Activated naive CD8-positive, alpha-beta T cell treated with anti-CD3 and anti-CD28 coated beads for 36 hours (primary cell): ENCODE data around the gene HOXC6. TPM values are rescaled to one million over a fixed set of nuclear protein-coding genes. Genes with fewer than 3 reads are reported as not detected.

ENCODE experiments used
- DNase-seq: peaks from one replicate; pipeline ENCODE4 v3.0.0; 2021
- H3K27ac Mint-ChIP-seq: one replicate; pipeline ENCODE4 v1.8.0; 2022; ENCODE audit warnings: mild to moderate bottlenecking, moderate library complexity, mixed read lengths
- H3K27me3 Mint-ChIP-seq: one replicate; pipeline ENCODE4 v1.8.0; 2022; ENCODE audit warnings: mild to moderate bottlenecking, mixed read lengths
- H3K36me3 Mint-ChIP-seq: one replicate; pipeline ENCODE4 v1.8.0; 2021; ENCODE audit warnings: mild to moderate bottlenecking, mixed read lengths
- H3K4me1 Mint-ChIP-seq: one replicate; pipeline ENCODE4 v1.8.0; 2021; ENCODE audit warnings: mixed read lengths
- H3K4me3 Mint-ChIP-seq: one replicate; pipeline ENCODE4 v1.8.0; 2022; ENCODE audit warnings: mild to moderate bottlenecking, moderate library complexity, mixed read lengths
- H3K9me3 Mint-ChIP-seq: one replicate; pipeline ENCODE4 v1.8.0; 2022; ENCODE audit warnings: mixed read lengths
- total RNA-seq, 2 experiments: library from RNA; stranded (reverse); gene quantifications; one replicate each; pipeline ENCODE4 v1.2.3, GENCODE V29; 2021

HOXC6 gene
- total RNA-seq, 2 experiments from 2014 or later: not detected

DNA sequence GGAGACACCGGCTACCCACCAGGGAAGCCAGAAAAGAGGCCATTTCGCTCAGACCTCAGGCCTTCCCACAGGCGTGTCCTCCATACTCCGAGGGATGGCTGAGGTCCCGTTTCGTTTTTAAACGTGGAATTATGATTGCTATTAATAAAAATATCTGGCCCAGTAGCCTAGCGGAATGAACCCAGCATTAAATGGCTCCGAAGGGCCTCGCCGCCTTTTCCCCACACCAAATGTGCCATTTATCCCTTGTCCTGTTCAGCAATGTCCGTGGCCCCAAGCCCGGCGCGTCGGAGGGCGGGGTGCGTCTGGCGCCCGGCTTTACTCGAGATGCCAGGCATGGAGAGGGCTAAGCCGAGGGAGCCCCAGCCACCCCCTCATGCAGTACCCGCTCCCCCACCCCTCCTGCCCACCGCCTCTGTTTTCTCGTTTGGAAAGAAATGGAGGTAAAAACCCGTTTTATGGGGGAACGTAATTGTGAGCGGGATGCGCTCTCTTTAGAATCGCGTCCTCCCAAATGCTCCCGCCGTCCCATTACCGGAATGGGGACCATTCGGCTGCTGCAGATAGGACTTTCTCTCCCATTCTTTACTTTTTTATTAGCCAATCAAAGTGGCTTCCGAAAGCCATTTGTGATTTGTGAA, 13.7 kb upstream of the HOXC6 start:
- Mint-ChIP-seq H3K4me3 (no peak overlapping the region), H3K36me3 (peaks cover 2% of the 10 kb centered on the region), H3K9me3 (no peaks in the 10 kb centered on the region), H3K4me1 (peaks cover 25% of the 10 kb centered on the region), H3K27me3 (peaks cover 94% of the 10 kb centered on the region), H3K27ac (no peak overlapping the region)
- DNase-seq: no peak

DNA sequence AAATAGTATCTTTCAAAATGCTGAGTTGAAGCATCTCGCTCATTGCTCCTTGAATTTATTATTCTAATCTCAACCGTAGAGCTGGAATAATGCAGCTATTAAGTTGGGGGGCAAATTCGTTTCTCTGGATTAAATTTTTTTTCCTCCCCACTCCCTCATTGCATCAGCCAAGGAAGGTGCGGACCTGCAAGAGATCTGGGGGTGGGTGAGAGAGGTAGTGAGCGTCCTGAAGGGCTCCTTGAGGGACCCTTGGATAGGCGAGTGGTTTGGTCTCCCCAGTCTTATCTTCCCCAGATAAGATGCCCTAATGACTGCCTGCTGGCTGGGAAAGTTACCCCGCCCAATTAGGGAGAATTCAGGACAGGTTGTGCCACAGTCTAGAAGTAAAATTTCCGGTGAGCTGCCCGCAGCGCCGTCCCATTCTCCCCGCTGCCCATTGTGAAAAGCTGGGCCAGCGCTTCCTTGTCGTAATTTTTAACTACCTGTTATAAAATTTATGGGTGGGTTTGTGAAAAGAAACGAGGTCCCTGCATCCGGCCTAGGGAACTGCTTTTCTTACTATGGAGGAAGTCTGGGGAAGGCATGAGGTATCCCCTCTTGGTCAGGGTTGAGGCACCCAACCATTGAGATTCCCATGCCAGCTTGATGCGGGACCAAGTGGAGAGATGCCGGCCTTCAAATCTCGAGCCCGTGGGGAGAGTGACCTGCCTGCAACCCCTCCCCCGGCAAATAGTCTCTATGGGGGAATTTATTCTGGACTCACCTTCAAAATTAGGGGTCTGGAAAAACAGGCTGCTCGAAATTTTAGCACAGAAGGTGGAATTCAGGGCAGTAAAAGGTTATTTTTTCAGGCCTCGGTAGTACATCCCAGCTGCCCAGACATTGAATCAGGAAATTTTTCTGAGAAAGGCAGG, 13.0 kb upstream of the HOXC6 start:
- DNase-seq: no peak
- H3K36me3 Mint-ChIP-seq: peaks cover 2% of the 10 kb centered on the region
- no peak overlapping the region for H3K4me3 Mint-ChIP-seq
- H3K27ac Mint-ChIP-seq: no peak overlapping the region
- H3K27me3 Mint-ChIP-seq: peaks cover 93% of the 10 kb centered on the region
- no peaks in the 10 kb centered on the region for H3K9me3 Mint-ChIP-seq
- peaks cover 25% of the 10 kb centered on the region for H3K4me1 Mint-ChIP-seq

DNA sequence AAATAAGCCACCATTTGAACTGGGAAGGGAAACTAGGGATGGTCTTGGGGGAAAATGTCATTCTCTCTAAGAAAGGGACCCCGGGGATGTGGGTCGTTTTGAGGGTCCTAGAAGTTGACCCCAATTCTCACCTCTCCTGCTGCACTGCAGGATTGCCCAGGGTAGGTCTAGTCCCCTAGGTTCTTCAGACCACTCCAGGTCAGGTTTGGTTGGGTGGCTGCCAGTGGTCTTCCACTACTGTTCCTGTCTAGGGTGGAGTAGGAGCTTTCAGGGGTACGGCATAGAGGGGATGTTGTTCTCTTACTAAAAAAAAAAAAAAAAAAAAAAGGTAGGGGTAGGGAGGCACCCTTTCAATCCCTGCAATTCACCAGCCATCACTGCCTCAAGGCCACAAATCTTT, 12.2 kb upstream of the HOXC6 start:
- no peak overlapping the region for H3K27ac Mint-ChIP-seq
- no peak overlapping the region for H3K4me3 Mint-ChIP-seq
- H3K4me1 Mint-ChIP-seq: peaks cover 20% of the 10 kb centered on the region
- no peak for DNase-seq
- H3K9me3 Mint-ChIP-seq: no peaks in the 10 kb centered on the region
- H3K36me3 Mint-ChIP-seq: peaks cover 2% of the 10 kb centered on the region
- peaks cover 90% of the 10 kb centered on the region for H3K27me3 Mint-ChIP-seq

DNA sequence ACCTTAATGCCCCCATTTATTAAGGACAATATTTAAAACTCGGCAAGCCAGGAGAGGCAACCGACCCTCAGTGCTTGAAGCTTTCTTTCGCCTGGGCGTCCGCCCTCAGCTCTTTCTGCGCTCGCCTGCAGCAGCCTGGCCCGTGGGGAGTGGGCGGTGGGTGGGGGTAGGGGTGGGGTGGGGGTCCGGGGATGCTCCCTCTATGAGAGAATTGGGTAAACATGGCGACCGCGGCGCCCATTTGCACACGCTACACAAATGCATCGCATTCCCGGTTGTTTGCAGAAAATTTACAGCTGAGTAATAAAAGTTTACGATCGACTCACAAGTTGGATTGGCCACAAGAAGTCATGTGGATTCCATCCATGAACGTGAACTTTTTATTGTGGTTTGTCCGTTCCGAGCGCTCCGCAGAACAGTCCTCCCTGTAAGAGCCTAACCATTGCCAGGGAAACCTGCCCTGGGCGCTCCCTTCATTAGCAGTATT, 11.7 kb upstream of the HOXC6 start:
- Mint-ChIP-seq H3K27me3 (peaks cover 90% of the 10 kb centered on the region), H3K4me1 (peaks cover 21% of the 10 kb centered on the region), H3K27ac (no peak overlapping the region), H3K9me3 (no peaks in the 10 kb centered on the region), H3K4me3 (no peak overlapping the region), H3K36me3 (peaks cover 2% of the 10 kb centered on the region)
- no peak for DNase-seq

DNA sequence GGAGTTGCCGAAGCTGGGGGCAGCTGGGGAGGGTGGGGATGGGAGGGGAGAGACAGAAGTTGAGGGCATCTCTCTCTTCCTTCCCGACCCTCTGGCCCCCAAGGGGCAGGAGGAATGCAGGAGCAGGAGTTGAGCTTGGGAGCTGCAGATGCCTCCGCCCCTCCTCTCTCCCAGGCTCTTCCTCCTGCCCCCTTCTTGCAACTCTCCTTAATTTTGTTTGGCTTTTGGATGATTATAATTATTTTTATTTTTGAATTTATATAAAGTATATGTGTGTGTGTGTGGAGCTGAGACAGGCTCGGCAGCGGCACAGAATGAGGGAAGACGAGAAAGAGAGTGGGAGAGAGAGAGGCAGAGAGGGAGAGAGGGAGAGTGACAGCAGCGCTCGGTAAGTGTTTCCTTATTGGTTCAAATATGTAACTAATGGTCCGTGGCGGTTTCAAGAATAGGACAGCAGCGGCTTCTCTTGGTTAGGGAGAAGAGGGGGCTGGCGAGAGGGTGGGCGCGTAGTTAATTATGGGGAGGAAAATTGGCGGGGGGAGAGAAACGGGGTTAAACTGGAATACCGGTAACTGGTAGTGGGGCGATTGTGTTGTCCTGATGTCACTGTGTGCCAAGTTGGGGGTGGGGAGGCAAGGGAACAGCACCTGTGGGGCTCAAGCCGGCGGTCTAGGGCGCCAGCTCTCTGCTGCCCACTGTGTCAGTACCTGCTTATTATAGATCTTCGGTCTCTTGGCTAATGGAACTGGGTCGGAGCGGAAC, 11.0 kb upstream of the HOXC6 start:
- H3K27ac Mint-ChIP-seq: no peak overlapping the region
- DNase-seq: no peak
- peak overlapping the region; percentile 82 for H3K4me3 Mint-ChIP-seq
- H3K9me3 Mint-ChIP-seq: no peaks in the 10 kb centered on the region
- H3K36me3 Mint-ChIP-seq: peaks cover 2% of the 10 kb centered on the region
- H3K4me1 Mint-ChIP-seq: peaks cover 23% of the 10 kb centered on the region
- H3K27me3 Mint-ChIP-seq: peaks cover 90% of the 10 kb centered on the region

DNA sequence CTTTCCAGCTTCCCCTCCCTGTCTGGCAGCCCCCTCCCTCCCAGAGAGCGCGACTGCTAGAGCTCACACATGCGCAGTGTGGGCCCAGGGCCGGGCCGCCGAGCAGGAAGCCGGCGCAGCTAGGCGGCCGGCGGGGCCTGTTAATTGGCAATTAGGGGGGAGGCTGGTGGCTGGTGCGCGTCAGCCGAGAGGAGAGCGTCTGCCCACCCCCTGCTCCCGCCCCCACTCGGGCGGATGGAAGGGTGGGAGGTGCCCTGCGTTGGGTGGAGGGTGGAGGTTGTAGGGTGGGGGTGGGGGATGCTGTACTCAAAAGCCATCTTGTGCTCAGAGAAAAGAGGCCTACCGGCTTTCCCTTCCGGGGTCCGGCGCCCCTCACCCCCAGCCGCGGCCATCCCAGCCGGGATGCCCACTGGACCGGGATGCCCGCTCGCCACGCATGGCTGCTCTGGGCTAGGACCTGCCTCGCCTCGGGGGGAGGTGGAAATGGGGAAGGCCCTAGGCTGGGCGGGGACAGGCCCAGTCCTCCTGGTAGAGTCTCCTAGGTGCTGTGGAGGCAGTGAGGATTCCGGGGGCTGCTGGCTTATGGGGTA, 10.3 kb upstream of the HOXC6 start:
- Mint-ChIP-seq H3K4me3 (peak overlapping the region; percentile 82), H3K27me3 (peaks cover 90% of the 10 kb centered on the region), H3K27ac (no peak overlapping the region), H3K9me3 (no peaks in the 10 kb centered on the region), H3K4me1 (peaks cover 23% of the 10 kb centered on the region), H3K36me3 (peaks cover 2% of the 10 kb centered on the region)
- peak; percentile 82 for DNase-seq

DNA sequence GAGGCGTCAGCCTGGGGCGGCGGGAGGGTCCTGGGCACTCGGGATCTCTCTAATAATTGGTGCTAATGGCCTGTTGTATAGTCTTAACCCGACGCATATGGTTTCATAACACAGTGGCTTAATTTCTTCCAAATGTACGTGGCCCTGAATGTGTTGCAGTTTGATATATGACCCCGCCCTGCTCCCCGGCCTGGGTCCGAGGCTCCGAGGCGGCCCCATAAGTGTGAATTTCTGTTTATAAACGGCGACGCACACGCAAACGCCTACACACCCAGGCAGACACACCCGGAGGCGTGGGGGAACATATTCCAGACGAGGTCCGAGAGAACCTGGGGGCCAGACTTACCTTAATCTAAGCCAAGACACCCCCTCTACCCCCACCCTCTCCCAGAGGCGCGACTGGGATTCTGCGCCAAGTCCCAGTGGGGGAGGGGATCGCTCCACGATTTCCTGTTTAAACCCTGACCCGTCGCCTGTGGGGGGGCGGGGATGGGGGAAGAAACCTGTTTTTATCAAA, 9.7 kb upstream of the HOXC6 start:
- no peak overlapping the region for H3K4me3 Mint-ChIP-seq
- peaks cover 2% of the 10 kb centered on the region for H3K36me3 Mint-ChIP-seq
- H3K4me1 Mint-ChIP-seq: peaks cover 23% of the 10 kb centered on the region
- no peak for DNase-seq
- H3K27me3 Mint-ChIP-seq: peaks cover 90% of the 10 kb centered on the region
- H3K27ac Mint-ChIP-seq: no peak overlapping the region
- H3K9me3 Mint-ChIP-seq: no peaks in the 10 kb centered on the region

DNA sequence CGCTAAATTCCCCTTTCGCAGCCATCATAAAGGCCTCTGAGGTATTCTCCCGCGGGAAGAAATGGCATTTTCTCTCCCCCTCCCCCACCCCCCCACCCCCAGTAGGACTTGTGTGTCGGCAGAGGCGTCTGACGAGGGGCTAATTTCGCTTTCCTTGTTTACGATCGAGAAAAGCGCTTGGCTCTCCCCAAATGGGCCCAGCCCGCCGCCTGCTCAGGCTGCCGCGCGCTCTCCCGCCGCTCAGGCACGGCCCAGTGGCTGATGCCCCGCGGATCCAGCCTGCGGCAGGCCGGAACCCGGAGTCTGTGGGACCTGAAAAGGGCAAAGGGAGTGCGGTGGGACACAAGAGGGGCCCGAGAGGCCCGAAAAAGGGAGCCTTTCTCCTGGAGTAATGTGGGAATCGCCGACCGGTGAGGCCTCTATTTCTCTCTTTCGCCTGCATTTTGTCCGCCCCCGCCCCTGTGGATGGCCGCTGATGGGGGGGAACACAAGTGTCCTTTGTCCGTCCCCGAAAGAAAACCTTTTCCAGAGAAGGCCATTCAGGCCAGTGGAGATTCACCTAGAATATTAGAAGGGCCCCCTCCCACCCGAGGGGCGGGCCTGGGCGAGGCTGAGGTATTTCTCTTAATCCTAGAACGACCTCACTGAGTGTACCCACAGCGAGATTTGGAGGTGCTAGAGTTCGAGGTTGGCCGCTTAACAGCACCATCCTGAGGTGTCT, 9.0 kb upstream of the HOXC6 start:
- no peaks in the 10 kb centered on the region for H3K9me3 Mint-ChIP-seq
- no peak overlapping the region for H3K27ac Mint-ChIP-seq
- DNase-seq: no peak
- peaks cover 23% of the 10 kb centered on the region for H3K4me1 Mint-ChIP-seq
- H3K4me3 Mint-ChIP-seq: no peak overlapping the region
- peaks cover 90% of the 10 kb centered on the region for H3K27me3 Mint-ChIP-seq
- H3K36me3 Mint-ChIP-seq: peaks cover 2% of the 10 kb centered on the region

DNA sequence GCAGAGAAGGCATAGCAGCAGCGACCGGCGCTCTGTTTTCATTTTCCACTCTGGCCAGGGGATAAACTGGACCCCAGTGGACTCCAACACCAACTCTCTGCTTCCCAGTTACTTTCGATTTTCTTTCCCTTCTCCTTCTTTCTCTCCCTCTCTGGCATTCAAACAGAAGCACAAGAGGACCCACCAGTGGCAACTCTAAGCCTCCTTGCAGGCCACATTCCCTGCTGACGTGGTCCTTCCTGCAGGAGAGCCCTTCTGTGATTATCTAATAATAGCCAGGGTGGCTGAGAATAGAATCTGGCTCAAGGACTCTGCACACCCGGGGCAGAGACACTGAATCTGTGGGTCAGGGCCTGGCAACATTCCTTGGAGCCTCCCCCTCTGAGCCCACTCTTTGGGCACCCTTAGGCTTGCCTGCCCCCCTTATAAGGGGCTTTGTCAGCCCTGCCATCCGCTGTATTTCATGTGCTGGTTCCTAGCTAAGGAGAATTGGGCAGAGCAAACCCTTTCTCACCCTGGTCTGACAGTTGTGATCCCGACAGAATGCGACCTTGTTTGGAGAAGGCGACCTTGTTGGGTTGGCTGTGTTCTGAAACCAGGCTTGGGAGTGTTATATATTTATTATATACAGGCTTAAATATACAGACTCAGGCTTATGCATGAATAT, 8.2 kb upstream of the HOXC6 start:
- Mint-ChIP-seq H3K36me3 (peaks cover 2% of the 10 kb centered on the region), H3K27ac (no peak overlapping the region), H3K27me3 (peaks cover 88% of the 10 kb centered on the region), H3K4me1 (peaks cover 17% of the 10 kb centered on the region), H3K9me3 (no peaks in the 10 kb centered on the region), H3K4me3 (no peak overlapping the region)
- DNase-seq: no peak

DNA sequence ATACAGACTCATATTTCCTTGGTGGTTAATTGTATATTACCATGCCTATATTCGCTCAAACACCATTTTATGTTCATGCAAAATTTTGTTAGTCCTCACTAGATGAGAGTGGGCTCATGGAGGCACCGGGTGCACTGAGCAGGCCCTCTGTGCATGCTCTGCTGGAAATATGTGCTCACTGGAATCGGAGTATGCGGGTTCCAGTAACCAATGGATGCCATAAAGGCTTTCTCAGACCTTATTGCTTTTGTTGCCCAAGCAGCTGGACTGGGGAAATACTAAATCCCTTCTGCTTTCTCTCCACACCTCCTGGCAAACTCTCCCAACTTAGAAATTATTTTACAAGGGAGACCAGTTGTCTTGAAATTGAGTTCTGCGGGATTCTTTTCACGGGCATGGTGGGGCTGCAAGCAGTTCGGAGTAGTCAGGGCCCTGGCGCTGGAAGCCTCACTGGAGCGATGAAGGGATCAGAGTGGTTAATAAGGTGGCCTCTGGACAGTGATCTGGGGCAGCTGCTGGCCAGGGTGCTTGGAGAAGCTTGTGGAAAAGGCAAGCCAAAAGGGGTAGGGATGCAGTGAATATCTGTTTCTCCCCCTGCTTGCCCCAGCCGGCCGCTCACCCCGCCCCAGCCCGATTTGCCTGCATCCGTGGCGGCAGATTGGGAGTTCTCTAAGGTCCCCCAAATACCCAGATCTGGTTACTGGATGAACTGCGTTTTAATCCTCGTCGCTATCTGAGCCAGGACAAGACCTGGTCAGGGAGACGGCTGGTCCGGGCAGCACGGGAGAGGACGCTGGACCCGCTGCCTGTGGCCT, 7.4 kb upstream of the HOXC6 start:
- DNase-seq: no peak
- H3K4me3 Mint-ChIP-seq: no peak overlapping the region
- peaks cover 88% of the 10 kb centered on the region for H3K27me3 Mint-ChIP-seq
- peaks cover 2% of the 10 kb centered on the region for H3K36me3 Mint-ChIP-seq
- H3K4me1 Mint-ChIP-seq: peaks cover 17% of the 10 kb centered on the region
- H3K27ac Mint-ChIP-seq: no peak overlapping the region
- H3K9me3 Mint-ChIP-seq: no peaks in the 10 kb centered on the region

DNA sequence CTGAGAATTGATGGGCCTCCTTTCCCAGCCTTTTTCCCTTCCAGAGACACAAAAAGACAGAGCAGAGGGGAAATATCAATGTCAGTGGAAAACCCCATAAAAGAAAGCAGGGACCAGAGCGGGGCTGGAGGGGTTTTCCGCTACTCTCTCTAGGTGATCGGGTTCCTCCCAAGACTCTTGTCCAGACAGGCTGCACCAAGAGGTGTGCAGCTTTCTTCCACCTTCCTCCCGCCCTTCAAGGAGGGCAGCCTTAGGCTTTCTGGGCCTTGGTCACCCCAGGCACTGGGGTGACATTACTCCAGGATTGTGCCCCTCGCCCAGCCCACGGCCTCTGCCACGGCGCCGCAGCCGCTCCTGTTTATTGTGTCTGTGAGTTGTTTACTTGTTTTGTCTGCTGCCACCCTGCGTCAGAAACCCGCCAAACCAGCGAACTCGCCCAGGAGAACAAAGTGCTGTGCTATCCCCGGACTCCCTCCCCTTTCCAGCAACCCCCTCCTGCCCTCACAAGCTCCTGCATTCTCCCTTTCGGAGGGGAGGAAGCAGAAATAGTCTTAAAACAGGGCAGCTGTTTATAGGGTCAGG, 6.7 kb upstream of the HOXC6 start:
- Mint-ChIP-seq H3K9me3 (no peaks in the 10 kb centered on the region), H3K4me3 (no peak overlapping the region), H3K27ac (no peak overlapping the region), H3K36me3 (peaks cover 2% of the 10 kb centered on the region), H3K4me1 (peaks cover 21% of the 10 kb centered on the region), H3K27me3 (peaks cover 88% of the 10 kb centered on the region)
- no peak for DNase-seq

DNA sequence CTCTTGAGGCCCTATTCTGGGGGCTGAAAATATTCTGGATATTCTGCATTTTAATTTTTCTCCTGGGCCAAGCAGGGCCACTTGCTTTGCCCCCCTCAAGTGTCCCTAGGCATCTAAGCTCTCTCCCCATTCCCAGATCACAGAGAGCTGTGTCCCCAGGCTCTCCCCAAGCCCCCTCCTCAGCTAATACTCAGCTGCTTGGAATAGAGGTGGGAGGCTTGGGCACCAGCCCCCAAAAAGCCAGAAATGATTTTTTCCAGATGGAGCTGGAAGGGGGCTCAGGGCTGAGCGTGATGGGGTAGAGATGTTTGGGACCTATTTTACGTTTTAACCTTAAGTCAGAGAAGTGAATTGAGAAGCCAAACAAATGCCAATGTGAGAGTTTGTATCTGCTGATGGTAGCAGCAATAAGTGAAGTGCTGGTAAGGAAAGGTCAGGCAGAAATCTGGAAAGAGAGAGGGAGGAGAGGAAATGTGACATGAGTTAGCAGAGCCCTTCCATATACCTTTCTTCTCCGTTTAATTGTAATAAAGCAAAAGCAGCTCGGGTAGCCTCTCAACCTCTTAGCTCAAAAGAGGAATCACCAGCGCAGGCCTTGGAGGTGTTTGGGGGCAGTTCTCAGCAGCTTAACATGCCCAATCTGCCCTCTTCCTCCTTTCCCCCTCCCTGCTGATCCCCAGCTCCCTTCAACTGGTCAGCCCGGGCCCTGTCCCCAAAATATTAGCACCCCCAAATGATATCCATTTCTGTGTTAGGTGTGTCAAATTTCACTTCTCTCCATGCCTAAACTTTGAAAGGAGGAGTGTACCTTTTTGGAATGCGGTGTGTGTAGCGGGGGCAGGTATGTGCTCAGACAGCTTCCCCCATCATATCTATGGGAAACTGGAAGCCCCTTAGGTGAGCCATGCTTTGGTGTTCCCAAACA, 5.0 kb upstream of the HOXC6 start:
- Mint-ChIP-seq H3K4me1 (peaks cover 20% of the 10 kb centered on the region), H3K27ac (no peak overlapping the region), H3K9me3 (no peaks in the 10 kb centered on the region), H3K36me3 (no peaks in the 10 kb centered on the region), H3K4me3 (no peak overlapping the region), H3K27me3 (peaks cover 91% of the 10 kb centered on the region)
- DNase-seq: no peak
